IMR-90 (cell line): ENCODE results near the gene OARD1. TPM values are rescaled to one million over a fixed set of nuclear protein-coding genes. Genes with fewer than 3 reads are reported as not detected.

ENCODE experiments used
- ATAC-seq: fragments of 200-7000 bp; cut with Tn5 transposase; 2 replicates; pipeline ENCODE4 v1.9.1; 2020; ENCODE audit warnings: low read depth, mild to moderate bottlenecking, moderate library complexity
- BruUV-seq: library from RNA; stranded (reverse); fragments of 400-500 nt; replicated peaks from 2 replicates; lab custom pipeline; 2021; lab: Mats Ljungman, UMichigan
- CTCF ChIA-PET: fragments of 300-600 bp; formaldehyde crosslinking; extraction: SDS; loops from one replicate; lab custom pipeline; 2021; ENCODE audit warnings: antibody characterized with exemption; lab: Yijun Ruan, JAX
- POLR2A ChIA-PET: fragments of 300-600 bp; sonication (Branson Sonifier 250); formaldehyde crosslinking; loops from one replicate; lab custom pipeline; 2022; ENCODE audit warnings: antibody characterized with exemption; ENCODE audit not compliant: unreplicated experiment; lab: Charles Lee
- DNase-seq: peaks from one replicate; pipeline ENCODE4 v3.0.0; 2013
- H2AFZ ChIP-seq: replicated peaks from 2 replicates; pipeline ENCODE3; 2013; ENCODE audit warnings: low read length, mild to moderate bottlenecking; ENCODE audit not compliant: poor library complexity
- H2AK5ac ChIP-seq: 2 replicates; pipeline ENCODE4 v1.6.1; 2013; ENCODE audit warnings: low read depth, low read length, inconsistent platforms
- H2AK9ac ChIP-seq: replicated peaks from 2 replicates; pipeline ENCODE3; 2013; ENCODE audit warnings: mild to moderate bottlenecking, low read depth, low read length, moderate library complexity; ENCODE audit not compliant: poor library complexity
- H2BK120ac ChIP-seq: 2 replicates; pipeline ENCODE4 v1.6.1; 2013; ENCODE audit warnings: low read depth, low read length, inconsistent platforms
- H2BK15ac ChIP-seq: 3 replicates; pipeline ENCODE4 v1.6.1; 2013; ENCODE audit warnings: low read depth, low read length, inconsistent platforms
- H2BK20ac ChIP-seq: 2 replicates; pipeline ENCODE4 v1.6.1; 2013; ENCODE audit warnings: low read depth, mild to moderate bottlenecking, inconsistent platforms, low read length, moderate library complexity
- H2BK5ac ChIP-seq: 2 replicates; pipeline ENCODE4 v1.6.1; 2013; ENCODE audit warnings: mild to moderate bottlenecking, low read depth, low read length, inconsistent platforms; ENCODE audit not compliant: poor library complexity, severe bottlenecking
- H3K14ac ChIP-seq: replicated peaks from 2 replicates; pipeline ENCODE4 v1.6.1; 2013; ENCODE audit warnings: low read depth, low read length, inconsistent platforms
- H3K18ac ChIP-seq: 2 replicates; pipeline ENCODE4 v1.6.1; 2013; ENCODE audit warnings: low read depth, low read length, control low read depth
- H3K23ac ChIP-seq: 2 replicates; pipeline ENCODE4 v1.6.1; 2013; ENCODE audit warnings: low read depth, low read length, inconsistent platforms
- H3K27ac ChIP-seq: 2 replicates; pipeline ENCODE4 v1.5.1; 2013; ENCODE audit warnings: mild to moderate bottlenecking, control low read depth, low read length; ENCODE audit not compliant: insufficient read depth
- H3K27me3 ChIP-seq: 2 replicates; pipeline ENCODE4 v1.6.1; 2013; ENCODE audit warnings: low read length; ENCODE audit not compliant: control insufficient read depth, insufficient read depth
- H3K36me3 ChIP-seq: 2 replicates; pipeline ENCODE4 v1.6.1; 2013; ENCODE audit warnings: low read length, mixed read lengths; ENCODE audit not compliant: control insufficient read depth, insufficient read depth
- H3K4ac ChIP-seq: 2 replicates; pipeline ENCODE4 v1.6.1; 2013; ENCODE audit warnings: low read depth, low read length, inconsistent platforms
- H3K4me1 ChIP-seq: 2 replicates; pipeline ENCODE4 v1.6.1; 2013; ENCODE audit warnings: low read length, mixed read lengths; ENCODE audit not compliant: control insufficient read depth, insufficient read depth
- H3K4me2 ChIP-seq: 2 replicates; pipeline ENCODE4 v1.6.1; 2013; ENCODE audit warnings: low read depth, mild to moderate bottlenecking, control low read depth, low read length, moderate library complexity
- H3K4me3 ChIP-seq: 2 replicates; pipeline ENCODE4 v1.5.1; 2013; ENCODE audit warnings: low read depth, mild to moderate bottlenecking, control low read depth, low read length, moderate library complexity; ENCODE audit not compliant: insufficient read depth
- H3K56ac ChIP-seq: 2 replicates; pipeline ENCODE4 v1.6.1; 2013; ENCODE audit warnings: low read length, inconsistent platforms; ENCODE audit not compliant: insufficient read depth; ENCODE audit errors: extremely low read depth
- H3K79me1 ChIP-seq, 2 experiments: 2 replicates each; pipeline ENCODE4 v1.6.1; 2013; ENCODE audit warnings: low read length in 2 of 2, inconsistent platforms in 1 of 2, low read depth in 1 of 2
- H3K9ac ChIP-seq: 2 replicates; pipeline ENCODE4 v1.6.1; 2013; ENCODE audit warnings: low read depth, low read length, control low read depth
- H3K9me1 ChIP-seq: 2 replicates; pipeline ENCODE4 v1.6.1; 2013; ENCODE audit warnings: low read length, inconsistent platforms; ENCODE audit not compliant: insufficient read depth
- H3K9me3 ChIP-seq: 2 replicates; pipeline ENCODE4 v1.6.1; 2013; ENCODE audit warnings: low read length; ENCODE audit not compliant: control insufficient read depth, insufficient read depth
- H4K20me1 ChIP-seq: 2 replicates; pipeline ENCODE4 v1.6.1; 2013; ENCODE audit warnings: low read length, inconsistent platforms; ENCODE audit not compliant: insufficient read depth
- H4K5ac ChIP-seq: 2 replicates; pipeline ENCODE4 v1.6.1; 2013; ENCODE audit warnings: mild to moderate bottlenecking, low read depth, low read length, control low read depth
- H4K8ac ChIP-seq, 2 experiments: 2 replicates each; pipeline ENCODE4 v1.6.1; 2013; ENCODE audit warnings: low read depth in 2 of 2, low read length in 2 of 2, control low read depth in 1 of 2, inconsistent platforms in 1 of 2
- H4K91ac ChIP-seq: 2 replicates; pipeline ENCODE4 v1.6.1; 2013; ENCODE audit warnings: low read depth, low read length, inconsistent platforms; ENCODE audit not compliant: insufficient read depth
- CEBPB ChIP-seq: IDR thresholded peaks from 2 replicates; pipeline ENCODE4 v1.6.1; 2012; ENCODE audit warnings: low read depth, low read length, improper control_type of control experiment
- FOS ChIP-seq: fragments of 150-350 bp; IDR thresholded peaks from 2 replicates; pipeline ENCODE4 v1.6.1; 2016; ENCODE audit warnings: low read depth, low read length
- MAZ ChIP-seq: IDR thresholded peaks from 2 replicates; pipeline ENCODE4 v1.6.1; 2012; ENCODE audit warnings: low read depth, mild to moderate bottlenecking, low read length, improper control_type of control experiment, moderate library complexity, borderline replicate concordance
- POLR2A ChIP-seq: IDR thresholded peaks from 2 replicates; pipeline ENCODE4 v1.6.1; 2012; ENCODE audit warnings: mild to moderate bottlenecking, low read depth, low read length
- RCOR1 ChIP-seq: IDR thresholded peaks from 2 replicates; pipeline ENCODE4 v1.6.1; 2012; ENCODE audit warnings: mild to moderate bottlenecking, low read length, improper control_type of control experiment; ENCODE audit not compliant: insufficient replicate concordance
- WGBS, 2 experiments: methylation state at CpG; one replicate each; pipeline versions ENCODE4 v1.1.5 to v1.1.7; 2013; ENCODE audit warnings: missing lambda C conversion rate in 2 of 2; ENCODE audit not compliant: insufficient read length in 1 of 2; ENCODE audit errors: extremely low coverage in 2 of 2; 5-methylcytosine and 5-hydroxymethylcytosine counted together
- dilution Hi-C: fragments of 300-500 bp; cut with HindIII; formaldehyde crosslinking; loops from one replicate; pipeline ENCODE4 v1.14.3; 2018; ENCODE audit warnings: low sequenced_read_pairs; ENCODE audit not compliant: unreplicated experiment
- in situ Hi-C: fragments of 300-500 bp; cut with MboI; formaldehyde crosslinking; loops from 3 replicates; pipeline ENCODE4 v1.14.3; 2019; ENCODE audit warnings: low sequenced_read_pairs, inconsistent platforms, mixed read lengths
- intact Hi-C: fragments of 100-400 bp; cut with micrococcal nuclease; formaldehyde crosslinking; loops from 2 replicates; pipeline ENCODE4 v1.10.0; 2022
- polyA plus RNA-seq, 3 experiments: library from polyadenylated mRNA; depleted of rRNA; stranded (reverse); fragments of >200 nt; gene quantifications; 2 replicates each; pipeline ENCODE4 v1.2.3, GENCODE V29; 2012; ENCODE audit warnings: low replicate concordance in 1 of 3
- total RNA-seq: library from RNA; depleted of rRNA; stranded (reverse); fragments of >200 nt; gene quantifications from 2 replicates; pipeline ENCODE4 v1.2.3, GENCODE V29; 2012

OARD1 gene
- total and polyA plus RNA-seq, 2 of the 4 experiments (the other 2 are of a cell fraction) = 2.3 to 5.5 TPM

DNA sequence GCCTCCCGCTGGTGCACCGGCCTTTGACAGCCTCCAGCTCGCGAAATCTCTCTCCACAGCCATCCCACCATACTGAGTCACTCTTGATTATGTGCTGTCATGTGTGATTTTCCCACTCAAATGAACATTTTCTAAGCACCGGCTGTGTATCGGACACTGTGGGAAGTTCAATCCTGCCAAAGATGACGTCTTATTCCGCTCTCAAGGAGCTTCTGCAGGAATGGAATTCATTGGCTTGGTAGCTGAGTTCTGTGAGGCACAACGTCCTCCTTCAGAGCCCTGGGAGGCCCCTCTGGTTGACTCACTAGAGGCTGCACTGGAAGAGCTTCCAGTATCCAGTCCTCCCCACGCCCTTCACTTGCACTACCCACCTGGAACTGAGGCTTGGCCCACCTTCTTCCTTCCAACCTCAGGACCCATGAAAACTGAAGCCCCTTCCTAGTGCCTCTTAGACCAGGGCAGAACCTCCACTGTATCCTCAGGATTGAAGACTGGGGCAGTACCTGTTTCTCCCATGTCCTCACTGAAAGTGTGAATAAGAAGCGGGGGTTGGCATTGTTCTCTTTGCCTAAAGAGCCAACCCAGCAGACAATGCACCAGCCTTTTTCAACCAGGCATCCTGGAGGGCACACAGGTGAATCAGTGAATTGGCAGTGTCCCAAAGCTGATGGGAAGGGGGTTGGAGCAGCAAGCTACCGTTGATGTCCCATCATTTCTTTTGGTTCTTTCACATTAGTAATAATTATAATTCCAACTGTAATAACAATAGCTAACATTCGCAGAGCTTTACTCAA, 34.9 kb downstream of the OARD1 start:
- Histone ChIP-seq H3K9me3 (no peaks in the 10 kb centered on the region), H3K14ac (no peak overlapping the region), H2BK5ac (no peak overlapping the region), H3K18ac (no peak overlapping the region), H3K4me1 (no peaks in the 10 kb centered on the region), H4K8ac (no peak overlapping the region), H3K9me1 (no peaks in the 10 kb centered on the region), H3K36me3 (no peaks in the 10 kb centered on the region), H4K5ac (no peak overlapping the region), H3K9ac (no peak overlapping the region), H3K56ac (no peak overlapping the region), H2BK15ac (no peak overlapping the region), H3K4ac (no peak overlapping the region), H2AFZ (no peak overlapping the region), H3K79me1 (no peaks in the 10 kb centered on the region), H3K4me2 (no peak overlapping the region), H4K91ac (no peak overlapping the region), H3K27ac (no peak overlapping the region), H2BK120ac (no peak overlapping the region), H2BK20ac (no peak overlapping the region), H2AK9ac (no peak overlapping the region), H2AK5ac (no peak overlapping the region), H3K27me3 (peaks cover 15% of the 10 kb centered on the region), H3K4me3 (no peak overlapping the region), H4K20me1 (no peaks in the 10 kb centered on the region), H3K23ac (no peak overlapping the region)
- ChIA-PET CTCF (interaction anchor here (0.6 to 0.7 kb wide), 2 partner anchors 37 to 320 kb away, joined by 3 to 4 read pairs; no protein-coding TSS in a partner anchor), POLR2A (no interaction called here)
- no TSS peak for BruUV-seq
- TF ChIP-seq FOS (no peak), RCOR1 (no peak), CEBPB (no peak), POLR2A (no peak), MAZ (no peak)
- DNase-seq (no peak), ATAC-seq (no peak)
- intact Hi-C loops (no loop called here), dilution Hi-C loops (no loop called here), in situ Hi-C loops (loop anchor here (25.0 kb wide), 2 partner anchors 1050 to 1675 kb away; no protein-coding TSS in a partner anchor)
- WGBS, 2 experiments = no CpG with 5 or more reads among the region's 13 CpGs
